Measurements from ENCODE around the gene RPE65. TPM values are rescaled to one million over a fixed set of nuclear protein-coding genes. Genes with fewer than 3 reads are reported as not detected.
A peak's percentile ranks its signal among the peaks of the same experiment; 100 is the strongest.

RPE65 gene
- total RNA-seq, 1 experiment from 2014 or later = not detected

GRCh38 chr1:68448365-68448764 lies 1.4 kb downstream of the RPE65 start:
- peak in 1 of 2 experiments; percentile 11 for DNase-seq
- CTCF ChIA-PET = no interaction called here

GRCh38 chr1:68445709-68446108 lies 4.0 kb downstream of the RPE65 start:
- Histone ChIP-seq H3K27ac (no peak overlapping the region), H3F3A (ENCODE audit: insufficient read depth, low read depth) (no peaks in the 10 kb centered on the region), H3K79me2 (ENCODE audit: low read depth) (no peaks in the 10 kb centered on the region), H2AFZ (no peak overlapping the region), H3K27me3 (ENCODE audit: insufficient read depth, low read depth) (no peaks in the 10 kb centered on the region), H3K36me3 (ENCODE audit: low read depth) (no peaks in the 10 kb centered on the region), H3K9me2 (ENCODE audit: insufficient read depth) (no peaks in the 10 kb centered on the region), H4K20me1 (ENCODE audit: insufficient read depth) (no peaks in the 10 kb centered on the region), H3K4me2 (no peak overlapping the region), H3K9me3 (ENCODE audit: insufficient read depth, low read depth) (no peaks in the 10 kb centered on the region), H3K4me1 (replicated peaks; ENCODE audit: insufficient read depth) (no peaks in the 10 kb centered on the region), H3K4me3 (no peak overlapping the region)
- TF ChIP-seq EZH2 (IDR thresholded peaks at IDR 0.05; ENCODE audit: low read depth) (no peak), CTCF (conservative IDR thresholded peaks at IDR 0.05) (no peak)
- ChIA-PET CTCF (no interaction called here), POLR2A (ENCODE audit: unreplicated experiment) (interaction anchor here (0.5 kb wide), 1 partner anchor 913 kb away, joined by 5 read pairs; no protein-coding TSS in a partner anchor)
- no TSS peak for BruUV-seq (replicated peaks)
- DNase-seq = peak in 1 of 2 experiments; percentile 33
- intact Hi-C loops (cut with micrococcal nuclease; ENCODE audit: unreplicated experiment) = no loop called here

More at GRCh38 chr1:68448365-68448764, 1.4 kb downstream of the RPE65 start:
- no TSS peak for BruUV-seq (replicated peaks)
- no peak overlapping the region for H3K4me2 ChIP-seq
- H3K9me2 ChIP-seq (ENCODE audit: insufficient read depth) = no peaks in the 10 kb centered on the region
- peaks cover 12% of the 10 kb centered on the region for H3F3A ChIP-seq (ENCODE audit: insufficient read depth, low read depth)
- H3K27ac ChIP-seq = no peak overlapping the region
- H3K27me3 ChIP-seq (ENCODE audit: insufficient read depth, low read depth) = no peaks in the 10 kb centered on the region
- no peaks in the 10 kb centered on the region for H3K9me3 ChIP-seq (ENCODE audit: insufficient read depth, low read depth)
- intact Hi-C loops (cut with micrococcal nuclease; ENCODE audit: unreplicated experiment) = no loop called here
- H4K20me1 ChIP-seq (ENCODE audit: insufficient read depth) = no peaks in the 10 kb centered on the region
- peaks cover 12% of the 10 kb centered on the region for H3K4me1 ChIP-seq (replicated peaks; ENCODE audit: insufficient read depth)
- no peak overlapping the region for H2AFZ ChIP-seq
- POLR2A ChIA-PET (ENCODE audit: unreplicated experiment) = no interaction called here
- TF ChIP-seq EZH2 (IDR thresholded peaks at IDR 0.05; ENCODE audit: low read depth) (no peak), CTCF (conservative IDR thresholded peaks at IDR 0.05) (no peak)
- H3K4me3 ChIP-seq = no peak overlapping the region
- no peaks in the 10 kb centered on the region for H3K79me2 ChIP-seq (ENCODE audit: low read depth)
- H3K36me3 ChIP-seq (ENCODE audit: low read depth) = no peaks in the 10 kb centered on the region

- Histone ChIP-seq H3K4me3 (no peak overlapping the region), H3K9me2 (ENCODE audit: insufficient read depth) (no peaks in the 10 kb centered on the region), H3K79me2 (ENCODE audit: low read depth) (no peaks in the 10 kb centered on the region), H4K20me1 (ENCODE audit: insufficient read depth) (no peaks in the 10 kb centered on the region), H3K4me1 (replicated peaks; ENCODE audit: insufficient read depth) (no peaks in the 10 kb centered on the region), H2AFZ (no peak overlapping the region), H3K36me3 (ENCODE audit: low read depth) (no peaks in the 10 kb centered on the region), H3F3A (ENCODE audit: insufficient read depth, low read depth) (no peaks in the 10 kb centered on the region), H3K9me3 (ENCODE audit: insufficient read depth, low read depth) (no peaks in the 10 kb centered on the region), H3K4me2 (no peak overlapping the region), H3K27ac (no peak overlapping the region), H3K27me3 (ENCODE audit: insufficient read depth, low read depth) (no peaks in the 10 kb centered on the region)
- no TSS peak for BruUV-seq (replicated peaks)
- peak; percentile 25 to 55 for DNase-seq
- CTCF ChIA-PET = interaction anchor here (0.6 to 1.3 kb wide), 3 partner anchors 35 to 323 kb away, joined by 4 to 7 read pairs (median 5); no protein-coding TSS in a partner anchor
- intact Hi-C loops (cut with micrococcal nuclease; ENCODE audit: unreplicated experiment) = loop anchor here (1.0 to 5.0 kb wide), 2 partner anchors 101 to 323 kb away; no protein-coding TSS in a partner anchor
- POLR2A ChIA-PET (ENCODE audit: unreplicated experiment) = no interaction called here
- TF ChIP-seq EZH2 (IDR thresholded peaks at IDR 0.05; ENCODE audit: low read depth) (no peak), CTCF (conservative IDR thresholded peaks at IDR 0.05) (peak; percentile 89)
Observed at GRCh38 chr1:68442822-68443556, 6.8 kb downstream of the RPE65 start.
